ENCODE measurements around the gene AP3S2.
"Not testable (repeated sequence)": the region's sequence is repeated elsewhere in the genome, so short reads cannot be mapped to it uniquely, and the experiment has no call there.

AP3S2 gene

DNA sequence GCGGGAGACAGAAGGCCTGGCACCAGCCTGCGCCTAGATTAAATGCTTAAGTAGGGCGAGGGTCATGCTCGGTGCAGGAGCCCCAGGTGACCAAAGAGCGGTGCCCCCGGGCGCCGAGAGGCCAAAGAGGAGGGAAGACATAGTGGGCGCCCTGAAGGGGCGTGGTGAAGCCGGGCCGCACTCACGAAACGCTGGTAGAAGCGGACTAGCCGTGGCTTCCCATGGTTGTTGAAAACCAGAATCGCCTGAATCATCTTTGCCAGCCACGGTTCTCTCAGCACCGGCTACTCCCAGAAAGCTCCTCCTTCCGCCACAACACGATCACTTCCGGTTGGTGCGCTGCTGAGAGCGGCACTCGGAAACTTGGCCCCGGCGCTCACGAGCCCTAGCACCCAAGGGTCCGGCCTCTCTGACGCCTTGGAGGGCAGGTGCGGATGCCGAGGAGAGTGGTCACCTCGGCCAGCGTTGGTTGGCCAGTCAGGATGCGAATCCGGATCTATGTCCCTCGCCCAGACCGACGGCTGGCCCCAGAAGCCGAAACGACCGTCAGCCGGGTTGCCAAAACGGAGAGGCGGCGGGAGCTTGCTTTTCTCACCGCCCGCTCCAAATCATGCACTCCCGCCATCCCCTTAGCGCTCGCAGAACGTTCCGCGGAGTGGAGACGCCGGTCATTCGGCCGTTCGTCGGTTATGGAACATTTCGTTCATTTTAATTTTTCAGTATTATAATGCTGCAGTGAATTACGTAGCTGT lies at the start of gene AP3S2:
TSS of gene AP3S2 (minus strand) at position 299 of the 752 bp plus-strand sequence. CDS start at position 254, 45 bp downstream.
- peak; percentile 90 for DNase-seq

DNA sequence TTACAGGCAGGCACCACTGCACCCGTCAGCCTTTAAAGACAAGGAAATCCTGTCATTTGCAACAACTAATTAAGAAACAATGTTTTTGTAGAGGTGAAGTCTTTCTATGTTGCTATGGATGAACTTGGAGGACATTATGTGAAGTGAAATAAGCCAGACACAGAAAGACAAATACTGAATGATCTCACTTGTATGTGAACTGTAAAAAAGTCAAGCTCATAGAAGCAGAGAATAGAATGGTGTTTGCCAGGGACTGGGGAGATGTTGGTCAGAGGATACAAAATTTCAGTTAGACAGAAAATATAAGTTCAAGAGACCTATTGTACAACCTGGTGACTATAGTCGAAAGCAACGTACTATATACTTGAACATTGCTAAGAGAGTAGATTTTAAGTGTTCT lies 46.1 kb upstream of the AP3S2 start:
- no peak for DNase-seq

DNA sequence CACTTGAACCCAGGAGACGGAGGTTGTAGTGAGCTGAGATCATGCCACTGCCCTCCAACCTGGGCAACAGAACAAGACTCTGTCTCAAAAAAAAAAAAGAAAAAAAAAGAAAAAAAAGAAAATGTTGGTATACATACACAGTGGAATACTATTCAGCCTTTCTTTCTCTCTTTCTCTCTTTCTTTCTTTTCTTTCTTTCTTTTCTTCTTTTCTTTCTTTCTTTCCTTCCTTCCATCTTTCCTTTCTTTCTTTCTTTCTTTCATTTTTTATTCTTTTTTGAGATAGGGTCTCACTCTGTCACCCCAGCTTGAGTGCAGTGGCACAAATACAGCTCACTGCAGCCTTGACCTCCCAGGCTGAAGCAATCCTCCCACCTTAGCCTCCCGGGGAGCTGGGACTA lies 45.6 kb upstream of the AP3S2 start:
- DNase-seq: not testable (repeated sequence)

DNA sequence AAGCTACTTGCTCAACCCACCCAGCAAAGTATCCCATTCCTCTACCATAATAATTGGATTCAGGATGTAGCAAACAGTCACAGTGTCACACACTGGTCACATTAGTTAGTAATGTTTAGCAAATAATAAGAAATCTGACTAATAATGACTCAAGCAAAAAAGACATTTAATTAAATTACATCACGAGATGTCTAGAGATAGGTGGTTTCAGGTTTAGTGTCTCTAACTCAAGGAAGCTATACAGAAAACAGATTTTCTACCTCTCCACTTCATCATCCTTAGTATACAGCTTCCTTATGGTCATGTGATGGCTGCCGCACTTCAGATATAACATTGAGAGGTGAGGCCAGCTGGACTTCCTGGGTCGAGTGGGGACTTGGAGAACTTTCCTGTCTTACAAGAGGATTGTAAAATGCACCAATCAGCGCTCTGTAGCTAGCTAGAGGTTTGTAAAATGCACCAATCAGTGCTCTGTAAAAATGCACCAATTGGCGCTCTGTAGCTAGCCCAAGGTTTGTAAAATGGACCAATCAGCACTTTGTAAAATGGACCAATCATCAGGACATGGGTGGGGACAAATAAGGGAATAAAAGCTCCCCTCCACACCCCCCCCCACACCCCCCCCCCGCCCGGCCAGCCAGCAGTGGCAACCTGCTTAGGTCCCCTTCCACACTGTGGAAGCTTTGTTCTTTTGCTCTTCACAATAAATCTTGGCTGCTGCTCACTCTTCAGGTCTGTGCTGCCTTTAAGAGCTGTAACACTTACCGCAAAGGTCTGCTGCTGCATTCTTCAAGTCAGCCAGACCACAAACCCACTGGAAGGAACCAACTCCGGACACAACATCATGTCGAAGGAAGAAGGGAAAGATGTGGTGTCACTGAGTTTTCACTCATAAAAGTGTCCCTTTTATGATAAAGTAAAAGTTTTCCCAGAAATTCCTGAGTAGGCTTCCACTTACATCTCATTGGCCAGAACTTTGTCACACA lies 43.9 kb upstream of the AP3S2 start:
- DNase-seq: no peak

DNA sequence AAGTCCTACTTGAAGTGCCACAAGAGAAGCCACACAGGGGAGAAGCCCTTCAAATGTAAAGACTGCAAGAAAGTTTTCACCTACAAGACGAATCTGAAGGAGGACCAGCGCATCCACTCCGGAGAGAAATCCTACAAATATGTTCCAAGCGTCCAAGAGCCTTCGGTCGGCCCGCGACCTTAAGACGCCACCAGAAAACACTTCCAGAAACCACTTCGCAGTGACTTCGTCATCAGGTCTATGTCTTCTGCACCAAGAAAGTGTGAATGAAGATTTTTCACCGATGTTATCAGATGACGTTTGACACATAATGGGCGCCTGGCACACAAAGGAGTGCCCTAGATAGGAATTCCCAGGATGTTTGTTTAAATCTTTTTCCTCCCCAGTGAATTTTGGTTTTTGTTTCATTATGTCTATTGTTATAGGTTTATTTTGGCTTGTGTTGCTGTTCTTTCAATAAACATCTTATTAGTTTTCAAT lies 43.0 kb upstream of the AP3S2 start:
- DNase-seq: no peak

DNA sequence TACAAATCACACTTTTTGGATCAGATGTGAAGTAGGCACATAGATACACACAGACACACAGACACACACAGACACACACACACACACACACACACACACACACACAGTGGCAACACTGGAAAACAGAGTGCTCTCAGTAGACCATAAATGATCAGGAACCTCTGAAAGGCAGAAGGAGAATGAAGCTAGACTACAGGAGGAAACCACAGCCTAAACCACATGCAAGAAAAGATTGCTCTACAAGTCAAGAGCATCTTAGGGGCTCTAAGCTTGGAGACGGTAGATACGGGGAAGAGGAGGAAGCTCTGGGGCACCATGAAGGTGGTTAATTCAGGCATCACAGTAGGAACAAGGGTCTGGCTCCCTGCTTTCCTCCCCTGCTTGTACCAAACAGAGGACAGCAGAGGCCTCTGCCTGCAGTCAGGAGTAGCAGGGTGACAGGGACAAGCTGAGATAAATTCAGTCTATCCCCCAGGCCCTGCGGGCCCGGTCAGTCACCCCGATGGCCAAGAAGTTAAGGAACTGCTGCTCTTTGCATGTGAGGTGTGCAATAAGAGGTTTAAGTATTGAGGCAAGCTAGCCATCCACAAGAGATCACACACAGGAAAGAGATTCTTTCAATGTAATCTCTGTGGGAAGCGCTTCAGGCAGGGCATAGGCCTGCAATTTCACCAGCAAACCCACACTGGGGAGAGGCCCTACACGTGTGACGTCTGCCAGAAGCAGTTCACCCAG lies 42.4 kb upstream of the AP3S2 start:
- no peak for DNase-seq

DNA sequence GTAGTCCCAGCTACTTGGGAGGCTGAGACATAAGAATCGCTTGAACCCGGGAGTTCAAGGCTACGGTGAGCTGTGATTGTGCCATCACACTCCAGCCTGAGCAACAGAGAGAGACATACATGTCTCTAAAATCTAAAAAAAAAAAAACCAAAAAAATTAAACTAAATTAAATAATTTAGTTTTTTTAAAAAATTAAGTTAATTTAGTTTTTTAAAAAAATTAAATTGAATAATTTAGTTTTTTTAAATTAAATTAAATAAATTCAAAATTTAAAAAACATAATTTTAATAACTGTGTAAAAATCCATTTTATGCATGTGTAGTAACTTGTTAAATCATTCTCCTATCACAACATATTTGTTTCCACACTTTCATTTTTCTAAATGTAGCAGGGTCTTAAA lies 39.1 kb upstream of the AP3S2 start:
- DNase-seq: no peak

DNA sequence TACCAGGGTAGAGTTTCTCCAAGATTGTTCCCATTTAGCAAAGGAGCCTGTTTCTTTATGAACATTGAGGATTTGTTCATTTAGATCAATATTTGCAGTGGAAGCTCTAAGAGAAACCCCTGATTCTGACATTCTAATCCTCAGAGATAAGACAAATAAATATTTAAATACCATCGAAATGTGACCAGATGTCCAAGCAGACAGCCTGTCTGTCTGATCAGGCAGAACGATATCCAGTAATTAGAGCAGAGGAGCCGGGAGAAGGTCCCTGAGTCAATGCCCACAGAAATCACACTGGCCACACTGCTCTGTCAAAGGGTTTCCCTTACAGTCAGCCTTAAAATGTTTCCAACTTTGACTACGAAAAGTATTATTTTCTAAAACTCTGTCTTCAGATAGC lies 34.6 kb upstream of the AP3S2 start:
- no peak for DNase-seq

DNA sequence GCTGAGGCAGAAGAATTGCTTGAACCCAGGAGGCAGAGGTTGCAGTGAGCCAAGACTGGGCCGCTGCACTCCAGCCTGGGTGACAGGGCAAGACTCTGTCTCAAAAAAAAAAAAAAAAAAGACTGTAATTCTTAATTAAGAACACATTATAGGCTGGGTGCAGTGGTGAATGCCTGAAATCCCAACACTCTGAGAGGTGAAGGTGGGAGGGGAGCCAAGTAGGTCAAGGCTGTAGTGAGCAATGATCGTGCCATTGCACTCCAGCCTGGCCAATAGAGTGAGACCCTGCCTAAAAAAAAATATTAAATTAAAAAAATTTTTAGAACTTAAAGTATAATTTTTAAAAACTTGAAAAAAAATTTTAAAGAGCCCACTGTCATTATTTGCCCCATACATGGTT lies 32.4 kb upstream of the AP3S2 start:
- no peak for DNase-seq

DNA sequence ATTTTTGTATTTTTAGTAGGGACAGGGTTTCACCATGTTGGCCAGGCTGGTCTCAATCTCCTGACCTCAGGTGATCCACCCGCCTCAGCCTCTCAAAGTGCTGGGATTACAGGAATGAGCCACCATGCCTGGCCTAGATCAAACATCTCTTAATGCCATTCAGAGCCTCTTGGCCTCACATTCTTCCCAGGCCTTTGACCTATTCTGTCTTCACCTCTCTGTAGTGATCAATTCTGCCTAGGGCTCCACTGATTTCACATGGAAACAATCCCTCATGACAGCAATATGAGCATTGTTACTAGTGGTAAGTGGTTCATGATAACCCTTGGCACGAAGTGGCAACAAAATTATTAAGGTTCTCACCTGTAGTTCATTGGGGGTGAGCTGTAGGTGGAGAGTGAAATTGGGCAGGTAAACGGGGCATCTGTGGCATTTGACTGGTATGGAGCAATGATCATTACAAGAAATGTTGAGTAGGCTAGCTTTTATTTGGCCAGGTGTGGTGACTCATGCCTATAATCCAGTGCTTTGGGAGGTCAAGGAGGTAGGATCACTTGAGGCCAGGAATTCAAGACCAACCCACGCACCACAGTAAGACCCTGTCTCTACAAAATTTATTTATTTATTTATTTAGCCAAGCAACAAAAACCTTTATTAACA lies 23.8 kb upstream of the AP3S2 start:
- DNase-seq: no peak

DNA sequence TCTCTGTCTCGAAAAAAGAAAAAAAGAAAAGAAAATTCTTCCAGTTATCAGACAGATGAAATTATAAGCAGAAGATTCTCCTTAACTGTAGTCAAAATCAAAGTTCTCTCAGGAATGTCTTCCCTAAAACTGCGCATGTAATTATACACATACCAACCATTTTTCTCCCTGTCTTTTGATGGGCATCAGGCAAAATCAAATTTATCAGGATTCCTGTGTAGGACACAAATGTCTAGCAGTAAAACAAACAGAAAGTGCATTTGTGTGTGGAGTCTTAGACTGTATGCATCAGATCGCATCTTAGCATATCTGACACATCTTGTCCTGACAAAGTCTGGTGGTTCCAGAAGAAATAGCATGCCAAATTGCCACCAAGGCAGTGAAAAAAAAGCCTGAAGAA lies 22.9 kb upstream of the AP3S2 start:
- no peak for DNase-seq

DNA sequence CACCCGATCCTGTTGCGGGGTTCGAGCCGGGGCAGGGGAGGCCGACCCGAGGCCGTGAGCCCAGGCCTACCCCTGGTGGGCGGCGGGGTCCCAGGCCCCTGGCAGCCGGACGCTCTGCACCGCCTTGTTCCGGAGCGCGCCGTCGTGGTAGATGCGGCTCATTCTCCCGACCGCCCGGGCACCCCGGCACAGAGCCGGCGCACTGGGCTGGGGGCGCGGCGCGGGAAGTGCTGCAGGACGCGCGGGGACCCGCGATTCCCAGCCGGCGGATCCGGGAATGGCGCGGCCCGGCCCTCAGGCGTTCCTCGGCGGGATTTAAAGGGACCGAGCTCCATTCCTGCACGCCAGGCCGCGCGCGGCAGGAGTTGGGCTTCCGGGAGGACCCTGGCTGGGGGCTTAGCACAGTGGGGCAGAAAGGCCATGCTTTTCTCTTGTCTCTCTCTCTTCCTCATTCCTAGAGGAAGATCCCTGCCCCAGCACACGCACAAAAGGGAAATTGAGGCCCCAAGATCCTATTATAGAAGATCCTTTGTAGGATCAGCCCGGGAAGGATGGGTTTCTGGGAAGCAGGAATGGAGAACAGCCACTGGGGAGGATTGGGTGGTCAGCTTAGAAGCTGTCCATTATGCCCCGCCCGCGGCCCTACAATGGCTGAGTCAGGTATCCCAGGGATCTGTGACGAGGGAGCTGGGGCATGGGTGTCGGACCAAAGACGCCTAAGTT lies 19.0 kb upstream of the AP3S2 start, which contains the start of gene ARPIN:
TSS of gene ARPIN (minus strand) at position 279 of the 723 bp plus-strand sequence. CDS start at position 162, 117 bp downstream.
- no peak for DNase-seq

DNA sequence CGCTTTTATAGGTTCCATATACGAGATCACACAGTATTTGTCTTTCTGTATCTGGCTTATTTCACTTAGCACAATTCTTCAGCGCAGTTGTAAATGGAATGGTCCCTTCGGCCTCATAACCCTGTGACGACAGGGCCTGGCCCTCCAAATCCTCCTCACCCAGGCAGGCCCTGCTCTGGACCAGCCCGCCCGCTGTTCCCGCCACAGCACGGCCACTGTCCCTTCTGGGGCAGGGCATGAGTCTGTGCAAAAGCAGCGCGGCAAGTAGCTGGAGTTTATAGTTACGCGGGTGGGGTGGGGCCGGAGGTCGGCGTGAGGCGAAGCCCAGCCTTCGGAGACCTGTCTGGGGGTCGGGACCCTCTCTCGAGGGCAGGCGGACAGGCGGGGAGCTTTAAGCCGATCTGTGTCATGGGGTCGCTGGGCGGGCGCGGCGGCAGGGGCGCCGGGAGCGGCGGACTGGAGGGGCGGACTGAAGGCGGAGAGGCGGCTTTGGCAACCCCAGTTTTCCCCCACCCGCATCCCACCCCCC lies 18.4 kb upstream of the AP3S2 start:
- no peak for DNase-seq

DNA sequence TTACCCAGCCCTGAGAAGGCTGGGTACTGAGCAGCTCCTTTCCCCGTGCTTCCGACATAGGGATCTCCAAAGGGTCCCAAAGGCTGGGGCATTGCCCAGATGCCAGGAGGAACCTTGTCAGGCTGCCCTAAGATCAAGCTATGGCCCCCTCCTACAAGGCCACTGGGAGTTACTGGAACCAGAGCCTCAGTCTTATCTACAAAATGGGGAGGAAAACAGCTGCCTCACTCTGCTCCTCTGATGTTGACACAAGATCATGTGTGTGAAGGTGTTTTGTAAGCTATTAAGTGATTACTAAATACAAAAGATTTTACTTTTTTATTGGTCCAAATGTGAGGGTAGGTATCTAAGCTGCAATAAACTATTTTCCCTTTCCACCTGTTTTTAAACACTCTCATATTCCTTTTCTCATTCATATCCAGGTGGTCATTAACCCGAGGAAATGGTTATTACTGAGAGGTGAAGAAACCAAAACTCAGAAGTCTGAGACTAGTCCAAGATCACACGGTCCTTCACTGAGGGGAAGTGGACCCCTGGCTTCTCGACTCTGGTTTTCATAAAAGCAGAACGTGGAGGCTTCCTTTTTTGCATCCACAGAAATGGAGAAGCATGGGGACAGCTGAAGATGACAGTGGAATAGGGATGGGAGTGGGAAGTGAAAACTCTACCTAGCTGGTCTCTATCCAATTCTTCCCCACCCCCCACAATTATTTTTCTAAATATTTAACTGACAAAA lies 17.3 kb upstream of the AP3S2 start:
- no peak for DNase-seq

DNA sequence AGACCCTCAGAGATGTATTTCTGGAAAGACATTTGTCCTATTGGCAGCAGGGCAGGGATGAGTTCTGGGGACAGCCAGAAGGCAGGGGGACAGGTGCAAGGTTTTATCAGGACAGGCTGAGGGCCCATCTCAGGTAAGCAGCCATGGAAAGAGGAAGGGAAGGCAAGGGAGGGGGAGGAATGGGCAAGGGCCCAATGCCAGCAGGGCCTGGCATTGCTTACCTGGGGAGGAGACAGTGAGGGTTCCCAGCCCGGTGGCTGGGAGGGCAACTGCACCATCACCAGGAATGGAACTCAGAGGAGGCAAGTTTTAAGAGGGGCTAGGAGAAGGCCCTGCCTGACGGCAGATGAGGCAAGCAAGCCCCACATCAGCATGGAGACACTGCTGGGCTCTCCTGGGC lies 15.8 kb upstream of the AP3S2 start:
- no peak for DNase-seq

DNA sequence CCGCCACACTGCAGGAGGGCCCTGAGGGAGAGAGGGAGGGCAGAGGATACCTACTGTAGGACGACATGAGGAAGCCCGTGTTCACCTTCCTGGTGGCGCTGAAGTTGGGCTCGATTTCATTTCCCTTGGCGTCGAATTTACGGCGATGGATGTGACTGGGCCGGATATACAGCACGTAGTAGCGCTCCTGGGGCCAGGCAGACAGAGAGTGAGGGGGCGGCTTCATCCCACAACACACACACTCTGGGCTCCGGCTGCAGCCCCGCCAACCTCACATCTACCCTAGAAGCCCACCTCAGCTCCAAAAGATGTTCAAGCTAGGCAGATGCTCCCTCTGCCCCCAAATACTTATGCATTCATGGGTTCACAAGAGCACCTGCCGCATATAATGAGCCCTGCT lies 14.4 kb upstream of the AP3S2 start:
- no peak for DNase-seq

DNA sequence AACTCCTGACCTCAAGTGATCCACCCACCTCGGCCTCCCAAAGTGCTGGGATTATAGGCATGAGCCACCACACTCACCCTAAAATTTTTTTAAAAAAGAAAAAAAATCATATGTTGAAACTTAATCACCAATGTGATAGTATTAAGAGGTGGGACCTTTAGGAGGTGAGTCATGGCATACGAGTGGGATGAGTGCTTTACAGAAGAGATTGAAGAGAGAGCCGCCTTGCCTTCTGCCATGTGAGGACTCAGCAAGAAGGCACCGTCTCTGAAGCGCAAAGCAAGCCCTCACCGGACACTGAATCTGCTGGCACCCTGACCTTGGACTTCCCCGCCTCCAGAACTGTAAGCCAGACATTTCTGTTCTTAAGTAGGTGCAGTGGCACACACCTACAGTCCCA lies 13.5 kb upstream of the AP3S2 start:
- DNase-seq: no peak

DNA sequence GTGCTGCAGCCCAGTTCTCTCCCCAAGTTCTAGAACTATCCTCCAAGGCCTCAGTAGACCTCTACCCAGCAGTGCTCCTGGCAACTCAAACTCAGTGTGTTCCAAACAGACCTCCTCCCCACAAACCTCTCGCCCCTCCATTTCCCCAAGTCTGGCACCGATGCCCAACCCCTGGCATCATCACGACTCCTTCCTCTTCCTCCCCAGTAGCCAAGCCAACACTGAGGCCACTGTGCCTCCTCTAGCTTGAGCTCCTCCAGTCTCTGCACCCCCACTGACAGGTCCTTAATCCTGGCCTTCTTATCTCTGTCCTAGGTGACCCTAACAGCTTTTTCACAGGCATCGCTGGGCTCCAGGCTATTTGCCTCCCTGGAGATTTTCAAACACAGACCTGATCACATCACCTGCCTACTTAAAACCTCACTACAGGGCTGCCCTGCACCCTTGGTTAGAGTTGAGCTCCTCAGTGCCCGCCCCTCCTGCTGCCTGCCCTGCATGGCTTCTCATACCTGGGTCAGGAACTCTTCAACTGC lies 12.1 kb upstream of the AP3S2 start:
- no peak for DNase-seq

DNA sequence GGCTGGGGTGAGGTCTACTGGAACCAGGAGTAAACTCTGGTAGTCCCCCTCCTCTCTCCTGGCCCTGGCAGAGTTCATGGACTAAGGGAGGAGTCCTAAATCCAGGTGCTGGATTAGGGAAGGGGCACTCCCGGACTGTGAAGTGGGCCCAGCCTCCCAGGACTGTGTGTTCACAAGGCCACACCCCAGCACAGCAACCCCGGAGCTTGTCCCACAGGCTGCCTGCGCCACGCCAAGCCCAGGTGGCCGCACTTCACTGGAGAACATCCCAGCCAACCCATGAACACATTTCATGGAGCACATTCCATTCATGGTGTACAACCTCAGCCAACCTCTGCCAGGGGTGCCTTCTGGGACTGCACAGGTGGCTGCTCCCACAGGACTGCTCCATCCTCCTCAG lies 10.7 kb upstream of the AP3S2 start:
- DNase-seq: no peak

DNA sequence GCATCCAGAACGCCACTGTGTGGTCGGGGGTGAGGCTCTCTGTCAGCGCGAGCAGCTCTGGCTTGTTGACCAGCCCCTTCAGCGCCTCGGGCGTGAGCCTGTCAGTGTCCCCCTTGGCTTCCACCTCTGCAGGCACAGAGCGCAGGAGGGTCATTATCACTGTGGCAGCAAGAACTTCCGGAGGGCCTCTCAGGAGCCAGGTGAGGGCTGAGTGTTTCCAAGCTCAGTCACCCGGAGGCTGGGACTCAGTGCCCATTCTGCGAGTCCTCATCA lies 10.0 kb upstream of the AP3S2 start:
- no peak for DNase-seq

All from stimulated activated naive CD4-positive, alpha-beta T cell treated with Interleukin-2 at 50 U/mL for 16 hours (primary cell).